HG02973 (cell line): Measurements from ENCODE around the gene GRIA2.

Source experiments
- ATAC-seq: cut with Tn5 transposase; IDR thresholded peaks from one replicate; pipeline ENCODE4 v1.9.1; 2021; ENCODE audit warnings: moderate library complexity; ENCODE audit not compliant: unreplicated experiment

The GRIA2 gene

GRCh38 chr4:157363360-157363759, 142.8 kb downstream of the GRIA2 start:
- no peak for ATAC-seq

- ATAC-seq = no peak
Observed at GRCh38 chr4:157372154-157372553, 151.6 kb downstream of the GRIA2 start.

- ATAC-seq = no peak
Observed at GRCh38 chr4:157372567-157372966, 152.0 kb downstream of the GRIA2 start.

GRCh38 chr4:157389741-157390140, 169.2 kb downstream of the GRIA2 start:
- no peak for ATAC-seq

GRCh38 chr4:157405070-157405469, 184.5 kb downstream of the GRIA2 start:
- ATAC-seq = no peak
